GM20000 (cell line): Measurements from ENCODE around the gene COL20A1.

Source experiments
- DNase-seq: peaks from one replicate; pipeline ENCODE4 v3.0.0; 2012; ENCODE audit warnings: low spot score
- CTCF ChIP-seq: IDR thresholded peaks from 2 replicates; pipeline ENCODE4 v1.5.1; 2012; ENCODE audit warnings: mild to moderate bottlenecking, control low read depth; ENCODE audit errors: extremely low read depth, missing control alignments

COL20A1 gene

GRCh38 chr20:63365601-63366389 lies 72.8 kb downstream of the COL20A1 start:
- DNase-seq, result no peak
- TF ChIP-seq CTCF, result no peak

- no peak for DNase-seq
- no peak for TF ChIP-seq CTCF
Observed at GRCh38 chr20:63366390-63367365, 73.7 kb downstream of the COL20A1 start.

- DNase-seq, result no peak
- TF ChIP-seq CTCF, result no peak
Observed at GRCh38 chr20:63367446-63368055, 74.6 kb downstream of the COL20A1 start.

GRCh38 chr20:63368151-63368550 lies 75.2 kb downstream of the COL20A1 start:
- TF ChIP-seq CTCF, result no peak
- no peak for DNase-seq

- no peak for DNase-seq
- TF ChIP-seq CTCF, result no peak
Observed at GRCh38 chr20:63369024-63369530, 76.1 kb downstream of the COL20A1 start.

GRCh38 chr20:63369724-63370617 lies 77.0 kb downstream of the COL20A1 start:
- no peak for DNase-seq
- no peak for TF ChIP-seq CTCF
